SK-N-SH (cell line): ENCODE data around the gene NARS2.

Experiments used
- CHD2 ChIP-seq: fragments of 150-350 bp; IDR thresholded peaks from 2 replicates; pipeline ENCODE4 v1.6.1; 2018; ENCODE audit warnings: low read length; ENCODE audit not compliant: partially characterized antibody
- EZH2phosphoT487 ChIP-seq: fragments of 200-600 bp; sonication (generic); IDR thresholded peaks from 2 replicates; pipeline ENCODE4 v1.6.1; 2017; ENCODE audit warnings: low read depth, mixed run types, mild to moderate bottlenecking, antibody characterized with exemption, moderate library complexity, borderline replicate concordance
- GABPA ChIP-seq: IDR thresholded peaks from 2 replicates; pipeline ENCODE4 v1.4.0; 2012; ENCODE audit warnings: low read depth, mild to moderate bottlenecking
- NRF1 ChIP-seq: IDR thresholded peaks from 2 replicates; pipeline ENCODE4 v1.6.1; 2012; ENCODE audit warnings: low read depth, mild to moderate bottlenecking, low read length
- SMC3 ChIP-seq: IDR thresholded peaks from 2 replicates; pipeline ENCODE4 v1.6.1; 2012; ENCODE audit warnings: low read depth, low read length, improper control_type of control experiment
- TF ChIP-seq, protein P1 (sequence below): IDR thresholded peaks from 2 replicates; pipeline ENCODE4 v1.4.0; 2012; ENCODE audit warnings: low read depth
- TF ChIP-seq, protein P2 (sequence below): fragments of 200-600 bp; sonication (generic); IDR thresholded peaks from 2 replicates; pipeline ENCODE4 v1.6.1; 2017; ENCODE audit warnings: antibody characterized with exemption, mild to moderate bottlenecking, moderate library complexity
- TF ChIP-seq, protein P3 (sequence below): IDR thresholded peaks from 2 replicates; pipeline ENCODE4 v1.4.0; 2012; ENCODE audit warnings: low read depth, borderline replicate concordance

DNA sequence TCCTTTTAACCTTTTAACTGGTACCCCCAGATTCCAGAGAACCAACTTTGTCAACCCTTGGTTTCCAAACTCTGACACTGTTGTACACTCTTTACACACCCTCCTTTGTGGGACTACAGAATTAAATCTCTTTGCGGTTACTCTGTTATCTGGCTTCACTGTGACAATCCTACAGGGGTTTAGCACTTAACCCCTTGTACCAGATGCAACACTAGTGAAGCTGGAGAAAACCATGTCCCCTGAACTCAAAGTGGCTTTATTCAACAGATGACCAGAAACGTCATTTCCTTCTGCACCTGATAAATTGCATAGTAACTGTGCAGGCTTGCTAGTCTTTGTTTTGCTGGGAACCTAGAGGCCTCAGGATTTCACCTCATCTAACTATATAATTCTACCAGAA is 151.4 kb downstream of the NARS2 start:
- TF ChIP-seq, protein P1, sequence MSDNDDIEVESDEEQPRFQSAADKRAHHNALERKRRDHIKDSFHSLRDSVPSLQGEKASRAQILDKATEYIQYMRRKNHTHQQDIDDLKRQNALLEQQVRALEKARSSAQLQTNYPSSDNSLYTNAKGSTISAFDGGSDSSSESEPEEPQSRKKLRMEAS, result no peak
- TF ChIP-seq CHD2 (no peak), EZH2phosphoT487 (no peak), NRF1 (no peak), GABPA (no peak), SMC3 (no peak)
- TF ChIP-seq, protein P2, sequence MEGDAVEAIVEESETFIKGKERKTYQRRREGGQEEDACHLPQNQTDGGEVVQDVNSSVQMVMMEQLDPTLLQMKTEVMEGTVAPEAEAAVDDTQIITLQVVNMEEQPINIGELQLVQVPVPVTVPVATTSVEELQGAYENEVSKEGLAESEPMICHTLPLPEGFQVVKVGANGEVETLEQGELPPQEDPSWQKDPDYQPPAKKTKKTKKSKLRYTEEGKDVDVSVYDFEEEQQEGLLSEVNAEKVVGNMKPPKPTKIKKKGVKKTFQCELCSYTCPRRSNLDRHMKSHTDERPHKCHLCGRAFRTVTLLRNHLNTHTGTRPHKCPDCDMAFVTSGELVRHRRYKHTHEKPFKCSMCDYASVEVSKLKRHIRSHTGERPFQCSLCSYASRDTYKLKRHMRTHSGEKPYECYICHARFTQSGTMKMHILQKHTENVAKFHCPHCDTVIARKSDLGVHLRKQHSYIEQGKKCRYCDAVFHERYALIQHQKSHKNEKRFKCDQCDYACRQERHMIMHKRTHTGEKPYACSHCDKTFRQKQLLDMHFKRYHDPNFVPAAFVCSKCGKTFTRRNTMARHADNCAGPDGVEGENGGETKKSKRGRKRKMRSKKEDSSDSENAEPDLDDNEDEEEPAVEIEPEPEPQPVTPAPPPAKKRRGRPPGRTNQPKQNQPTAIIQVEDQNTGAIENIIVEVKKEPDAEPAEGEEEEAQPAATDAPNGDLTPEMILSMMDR, result no peak
- TF ChIP-seq, protein P3, sequence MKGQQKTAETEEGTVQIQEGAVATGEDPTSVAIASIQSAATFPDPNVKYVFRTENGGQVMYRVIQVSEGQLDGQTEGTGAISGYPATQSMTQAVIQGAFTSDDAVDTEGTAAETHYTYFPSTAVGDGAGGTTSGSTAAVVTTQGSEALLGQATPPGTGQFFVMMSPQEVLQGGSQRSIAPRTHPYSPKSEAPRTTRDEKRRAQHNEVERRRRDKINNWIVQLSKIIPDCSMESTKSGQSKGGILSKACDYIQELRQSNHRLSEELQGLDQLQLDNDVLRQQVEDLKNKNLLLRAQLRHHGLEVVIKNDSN, result no peak
